Type B pancreatic cell (in vitro differentiated cells): ENCODE results near the gene SUPT3H. TPM values are rescaled to one million over a fixed set of nuclear protein-coding genes. Genes with fewer than 3 reads are reported as not detected.

Experiments used
- DNase-seq: peaks from one replicate; pipeline ENCODE4 v3.0.0; 2021; ENCODE audit warnings: mixed read lengths; ENCODE audit not compliant: unreplicated experiment; ENCODE audit errors: extremely low spot score
- H3K27ac Mint-ChIP-seq: 2 replicates; pipeline ENCODE4 v1.8.0; 2021; ENCODE audit warnings: mild to moderate bottlenecking, mixed read lengths
- H3K27me3 Mint-ChIP-seq: 2 replicates; pipeline ENCODE4 v1.8.0; 2021; ENCODE audit warnings: mixed read lengths
- H3K36me3 Mint-ChIP-seq: 2 replicates; pipeline ENCODE4 v1.8.0; 2021; ENCODE audit warnings: mixed read lengths
- H3K4me1 Mint-ChIP-seq: one replicate; pipeline ENCODE4 v1.8.0; 2021; ENCODE audit warnings: mixed read lengths; ENCODE audit not compliant: unreplicated experiment
- H3K4me3 Mint-ChIP-seq: 2 replicates; pipeline ENCODE4 v1.8.0; 2021; ENCODE audit warnings: mild to moderate bottlenecking, mixed read lengths
- H3K9me3 Mint-ChIP-seq: 2 replicates; pipeline ENCODE4 v1.8.0; 2021; ENCODE audit warnings: mixed read lengths
- total RNA-seq: library from RNA; stranded (reverse); gene quantifications from 2 replicates; pipeline ENCODE4 v1.2.1, GENCODE V29; 2021; ENCODE audit warnings: low replicate concordance
- TF ChIP-seq, protein P1 (sequence below): fragments of 200-600 bp; sonication (generic); conservative IDR thresholded peaks from 2 replicates; pipeline ENCODE4 v1.5.0; 2021; ENCODE audit warnings: antibody characterized with exemption, mild to moderate bottlenecking

The SUPT3H gene
- total RNA-seq, 1 donor from 2014 or later = 18.4 TPM

- no peak for DNase-seq
- TF ChIP-seq, protein P1, sequence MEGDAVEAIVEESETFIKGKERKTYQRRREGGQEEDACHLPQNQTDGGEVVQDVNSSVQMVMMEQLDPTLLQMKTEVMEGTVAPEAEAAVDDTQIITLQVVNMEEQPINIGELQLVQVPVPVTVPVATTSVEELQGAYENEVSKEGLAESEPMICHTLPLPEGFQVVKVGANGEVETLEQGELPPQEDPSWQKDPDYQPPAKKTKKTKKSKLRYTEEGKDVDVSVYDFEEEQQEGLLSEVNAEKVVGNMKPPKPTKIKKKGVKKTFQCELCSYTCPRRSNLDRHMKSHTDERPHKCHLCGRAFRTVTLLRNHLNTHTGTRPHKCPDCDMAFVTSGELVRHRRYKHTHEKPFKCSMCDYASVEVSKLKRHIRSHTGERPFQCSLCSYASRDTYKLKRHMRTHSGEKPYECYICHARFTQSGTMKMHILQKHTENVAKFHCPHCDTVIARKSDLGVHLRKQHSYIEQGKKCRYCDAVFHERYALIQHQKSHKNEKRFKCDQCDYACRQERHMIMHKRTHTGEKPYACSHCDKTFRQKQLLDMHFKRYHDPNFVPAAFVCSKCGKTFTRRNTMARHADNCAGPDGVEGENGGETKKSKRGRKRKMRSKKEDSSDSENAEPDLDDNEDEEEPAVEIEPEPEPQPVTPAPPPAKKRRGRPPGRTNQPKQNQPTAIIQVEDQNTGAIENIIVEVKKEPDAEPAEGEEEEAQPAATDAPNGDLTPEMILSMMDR = no peak
- Mint-ChIP-seq H3K27me3 (no peaks in the 10 kb centered on the region), H3K4me1 (peaks cover 6% of the 10 kb centered on the region), H3K4me3 (no peak overlapping the region), H3K27ac (no peak overlapping the region), H3K9me3 (no peaks in the 10 kb centered on the region), H3K36me3 (no peaks in the 10 kb centered on the region)
Observed at GRCh38 chr6:45382391-45382790, 4.7 kb upstream of the SUPT3H start.

DNA sequence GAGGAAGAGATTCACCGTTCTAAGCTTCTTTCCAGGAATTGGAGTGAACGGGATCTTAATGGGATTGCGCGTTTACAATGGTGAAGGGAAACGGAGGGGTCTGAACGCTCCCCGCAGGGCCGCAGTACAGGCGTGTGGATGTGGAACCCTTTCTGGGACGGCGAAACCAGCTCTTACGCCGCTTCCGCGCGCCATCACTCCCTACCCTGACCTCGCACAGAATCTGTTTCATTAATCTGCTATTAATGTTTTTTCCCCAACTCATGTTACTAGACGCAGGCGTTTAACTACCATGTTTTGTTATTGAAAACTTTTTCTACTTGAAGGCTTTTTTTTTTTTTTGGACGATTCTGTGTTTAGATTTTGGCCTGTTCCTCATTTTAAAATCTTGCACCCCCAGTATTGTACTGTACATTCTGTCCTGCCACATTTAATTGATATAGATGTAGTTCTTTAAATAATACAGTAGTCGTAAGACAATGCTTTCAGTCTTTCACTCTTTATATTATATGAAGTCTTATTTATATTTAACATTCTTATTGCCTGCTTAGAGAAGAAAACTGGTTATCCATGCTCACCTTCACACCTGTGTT lies 696 bp upstream of the SUPT3H start:
- Mint-ChIP-seq H3K4me3 (peak overlapping the region; percentile 98), H3K27ac (peak overlapping the region; percentile 100), H3K36me3 (no peaks in the 10 kb centered on the region), H3K27me3 (no peaks in the 10 kb centered on the region), H3K4me1 (peaks cover 9% of the 10 kb centered on the region), H3K9me3 (no peaks in the 10 kb centered on the region)
- no peak for DNase-seq
- TF ChIP-seq, protein P1 = no peak

DNA sequence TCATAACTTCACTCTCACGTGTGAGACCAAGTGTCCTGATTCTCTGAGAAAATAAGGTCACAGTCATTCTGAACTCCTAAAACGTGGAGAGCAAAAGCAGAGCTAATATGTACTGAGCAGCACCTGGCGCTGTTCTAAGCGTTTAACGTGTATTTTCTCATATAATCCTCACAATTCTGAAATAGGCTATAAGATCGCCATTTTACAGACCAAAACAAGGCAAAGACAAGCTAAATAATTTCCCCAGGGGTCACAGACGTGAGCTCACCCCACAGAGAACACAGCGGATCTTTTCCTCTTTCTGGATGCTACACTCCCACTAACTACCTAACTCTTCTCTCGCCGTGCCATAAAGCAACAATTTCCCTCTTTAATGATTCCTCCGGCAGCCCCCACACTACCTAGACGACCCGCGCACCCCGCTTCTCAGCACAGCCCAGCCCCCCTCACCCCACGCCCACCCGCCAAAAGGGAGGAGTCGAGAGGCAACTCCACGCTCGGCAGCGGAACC lies 636 bp downstream of the SUPT3H start:
- Mint-ChIP-seq H3K4me3 (peak overlapping the region; percentile 98), H3K27ac (peak overlapping the region; percentile 100), H3K36me3 (no peaks in the 10 kb centered on the region), H3K27me3 (no peaks in the 10 kb centered on the region), H3K9me3 (no peaks in the 10 kb centered on the region), H3K4me1 (peaks cover 9% of the 10 kb centered on the region)
- TF ChIP-seq, protein P1 = no peak
- DNase-seq = no peak

DNA sequence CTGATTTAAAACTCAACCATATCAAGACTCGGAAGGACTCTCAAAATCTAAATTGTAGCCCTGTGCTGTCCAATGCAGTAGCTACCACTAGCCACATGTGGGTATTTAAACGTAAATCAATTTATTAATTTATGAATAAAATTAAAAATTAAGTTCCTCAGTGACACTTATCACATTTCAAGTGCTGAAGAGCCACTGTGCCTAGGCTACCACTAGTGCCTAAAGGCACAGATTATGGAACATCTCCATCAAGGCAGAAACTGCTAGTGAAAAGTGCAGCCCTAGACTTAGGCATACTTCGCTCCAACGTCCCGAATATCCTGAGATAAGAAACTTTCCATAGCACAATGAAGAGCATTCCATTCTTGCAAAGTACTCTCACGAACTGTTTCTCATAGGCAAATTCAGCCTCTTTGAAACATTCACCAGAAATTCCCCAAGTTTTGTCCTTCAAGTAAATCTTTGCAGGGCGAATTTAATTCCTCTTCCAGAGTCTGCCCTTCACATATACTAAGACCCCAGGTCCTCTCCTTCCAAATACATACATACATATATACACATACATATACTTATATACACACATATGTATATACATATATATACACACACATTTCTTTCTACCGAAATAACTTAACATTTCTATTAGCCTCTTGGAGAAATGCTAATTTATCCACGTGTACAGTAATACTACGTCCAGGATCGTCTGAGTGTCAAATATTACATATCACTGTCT lies 1.3 kb downstream of the SUPT3H start:
- Mint-ChIP-seq H3K4me1 (peaks cover 9% of the 10 kb centered on the region), H3K27me3 (no peaks in the 10 kb centered on the region), H3K27ac (peak overlapping the region; percentile 100), H3K9me3 (no peaks in the 10 kb centered on the region), H3K4me3 (peak overlapping the region; percentile 98), H3K36me3 (no peaks in the 10 kb centered on the region)
- DNase-seq = no peak
- TF ChIP-seq, protein P1 = no peak

DNA sequence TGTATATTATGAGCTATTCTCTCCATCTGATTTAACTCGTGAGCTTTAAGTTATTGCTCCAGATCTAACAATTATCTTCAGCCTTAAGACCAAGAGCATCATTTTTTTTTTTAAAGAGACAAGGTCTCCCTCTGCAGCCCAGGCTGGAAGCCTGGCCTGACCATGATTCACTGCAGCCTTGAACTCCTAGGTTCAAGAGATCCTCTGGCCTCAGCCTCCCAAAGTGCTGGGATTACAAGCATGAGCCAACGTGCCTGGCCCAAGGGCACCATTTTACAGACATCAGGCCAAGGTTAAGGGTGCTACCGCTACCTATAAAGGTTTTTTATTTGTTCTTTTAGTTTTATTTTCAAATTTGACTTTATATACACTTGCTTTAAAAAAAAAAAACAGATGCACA lies 2.3 kb downstream of the SUPT3H start:
- Mint-ChIP-seq H3K36me3 (no peaks in the 10 kb centered on the region), H3K4me1 (peaks cover 9% of the 10 kb centered on the region), H3K27ac (no peak overlapping the region), H3K9me3 (no peaks in the 10 kb centered on the region), H3K27me3 (no peaks in the 10 kb centered on the region), H3K4me3 (no peak overlapping the region)
- TF ChIP-seq, protein P1 = no peak
- no peak for DNase-seq
